Putamen (tissue), 1 donor: Measurements from ENCODE around the gene ZNF839.

Experiments used
- DNase-seq: peaks from one replicate; pipeline ENCODE4 v3.0.0-alpha.2; 2016; ENCODE audit warnings: low spot score

The ZNF839 gene

GRCh38 chr14:102387086-102387485, 67.5 kb downstream of the ZNF839 start:
- no peak for DNase-seq

GRCh38 chr14:102389246-102389645, 69.7 kb downstream of the ZNF839 start:
- no peak for DNase-seq

DNA sequence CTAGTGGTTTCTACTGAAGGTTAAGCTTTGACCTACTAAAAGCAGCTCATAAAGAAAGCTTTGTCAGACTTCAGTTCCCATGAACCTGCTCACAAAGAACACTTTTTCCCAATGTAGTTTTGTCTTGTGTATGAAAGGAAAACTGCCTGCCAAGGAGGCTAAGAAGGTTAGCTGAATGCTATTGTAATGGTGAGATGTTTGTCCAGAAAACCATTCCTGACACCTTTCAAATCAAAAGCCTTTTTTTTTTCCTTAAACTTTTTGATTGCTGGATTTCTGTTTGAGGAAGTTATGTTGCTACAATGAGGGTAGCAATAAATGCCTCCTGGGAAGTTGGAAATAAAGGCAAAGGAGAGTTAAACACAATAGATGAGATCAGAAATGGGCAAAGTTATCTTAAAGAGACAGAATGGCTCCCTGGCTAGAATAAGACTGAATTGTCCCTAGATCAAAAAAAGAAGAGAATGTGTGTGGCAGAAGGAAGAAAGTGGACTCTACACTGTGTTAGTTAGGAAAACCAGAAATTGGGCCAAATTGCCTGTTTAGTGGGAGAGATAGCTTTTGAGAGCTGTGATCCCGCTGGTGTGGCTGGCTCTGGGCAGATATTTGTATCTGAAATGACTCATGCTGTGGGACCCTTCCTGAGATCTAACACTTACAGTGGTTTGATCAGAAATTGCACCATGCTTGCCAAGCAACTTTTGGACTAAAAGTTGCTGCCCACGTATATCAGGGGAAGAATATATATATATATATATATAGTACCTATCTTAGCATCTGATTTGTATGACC, 70.7 kb downstream of the ZNF839 start:
- DNase-seq, result no peak
